Heart left ventricle (tissue), 16 donors: Measurements from ENCODE around the gene SPC24. TPM values are rescaled to one million over a fixed set of nuclear protein-coding genes. Genes with fewer than 3 reads are reported as not detected.

ENCODE experiments used
- ATAC-seq, 4 donors: fragments of 200-7000 bp; cut with Tn5 transposase; one replicate each; pipeline ENCODE4 v1.9.1; 2020 to 2022; ENCODE audit warnings: moderate library complexity in 4 of 4, mild to moderate bottlenecking in 3 of 4, moderate number of reproducible peaks in 1 of 4
- DNase-seq, 5 donors: peaks; one replicate each; pipeline ENCODE4 v3.0.0-alpha.2; 2020
- H3K27ac ChIP-seq, 12 donors: fragments of 200-600 bp; sonication (generic) in 4 of 12; one replicate each; pipeline versions ENCODE4 v1.5.0 to v1.8.0; 2016 to 2022; ENCODE audit warnings: mild to moderate bottlenecking in 2 of 12
- H3K27me3 ChIP-seq, 9 donors: fragments of 200-600 bp; sonication (generic) in 2 of 9; one replicate each; pipeline versions ENCODE4 v1.5.1 to v1.8.0; 2016 to 2022; ENCODE audit warnings: mild to moderate bottlenecking in 3 of 9
- H3K36me3 ChIP-seq, 9 donors: fragments of 200-600 bp; sonication (generic) in 2 of 9; one replicate each; pipeline versions ENCODE4 v1.5.0 to v1.8.0; 2018 to 2022; ENCODE audit warnings: mild to moderate bottlenecking in 2 of 9
- H3K4me1 ChIP-seq, 12 donors: fragments of 200-600 bp; sonication (generic) in 4 of 12; one replicate each; pipeline versions ENCODE4 v1.5.0 to v1.8.0; 2016 to 2022; ENCODE audit warnings: mild to moderate bottlenecking in 3 of 12
- H3K4me3 ChIP-seq, 12 donors: fragments of 200-600 bp; sonication (generic) in 4 of 12; one replicate each; pipeline versions ENCODE4 v1.5.0 to v1.8.0; 2017 to 2022; ENCODE audit warnings: mild to moderate bottlenecking in 9 of 12, moderate library complexity in 4 of 12
- H3K9me3 ChIP-seq, 12 donors: fragments of 200-600 bp; sonication (generic) in 4 of 12; one replicate each; pipeline versions ENCODE4 v1.5.0 to v1.8.0; 2016 to 2022; ENCODE audit warnings: mild to moderate bottlenecking in 1 of 12
- CTCF ChIP-seq, 12 donors: fragments of 200-600 bp; sonication (generic) in 4 of 12; IDR thresholded peaks; one replicate each; pipeline versions ENCODE4 v1.5.0 to v1.8.0; 2018 to 2022; ENCODE audit warnings: antibody characterized with exemption in 12 of 12, mild to moderate bottlenecking in 5 of 12
- POLR2A ChIP-seq, 2 donors: fragments of 450-650 bp; IDR thresholded peaks; one replicate each; pipeline ENCODE4 v1.6.1; 2017; ENCODE audit warnings: antibody characterized with exemption in 2 of 2, mild to moderate bottlenecking in 2 of 2, moderate library complexity in 2 of 2
- WGBS, 4 donors: extraction: QIAGEN DNeasy Blood & Tissue Kit in 2 of 4; methylation state at CpG; one replicate each; pipeline versions ENCODE4 v1.1.5 to v1.1.7; 2013 to 2018; 5-methylcytosine and 5-hydroxymethylcytosine counted together
- intact Hi-C, 10 donors: fragments of 100-400 bp; cut with DNase I; formaldehyde crosslinking; loops; one replicate each; pipeline versions ENCODE4 v1.11.1 to v1.14.2; 2022
- polyA plus RNA-seq, 2 donors: library from polyadenylated mRNA; stranded (reverse); fragments of 200-250 nt; gene quantifications; one replicate each; pipeline ENCODE4 v1.2.3, GENCODE V29; 2013
- total RNA-seq, 9 donors: library from RNA; depleted of rRNA in 2 of 9; stranded (reverse); fragments of >200 nt in 2 of 9; fragmentation: NEBNext Ultra II Directional in 3 of 9; extraction: Animal tissue kit (Norgen Biotek cat#: 25700) in 3 of 9; gene quantifications; one replicate each; pipeline versions ENCODE4 v1.1.0 to v1.2.4, GENCODE V29; 2016 to 2023
- donor health status: ischemic (EF 13 %, LVEDD 7.1; RV severe dilation, severe dysfunction).
- donor health status: healthy with polysubstance abuse.
- donor health status: DM: no; HTN: yes; CAD: no.
- donor health status: DM: no; HTN: no; CAD: no.
- donor health status: ischemic (EF 25% LVEDD 6.9; RV normal size, moderate dysfunction).
- donor health status: ischemic (EF 25% LVEDD 5.7; RV mildly dilated, moderate dysfunction).
- donor health status: healthy.
- donor health status: DM: yes; HTN: yes; CAD: no.
- donor health status: ischemic (EF 35%, LVEDD 5.7; RV mildly dilated, moderate dysfunction).
- donor health status: nonischemic (EF 11% LVEDD 7.7; RV severe dilation, severe dysfunction).
- donor health status: DM: yes; HTN: yes; CAD: no.
- donor health status: PGD.
- donor health status: ischemic (EF 29% LVEDD 5.4; RV normal size, mild dysfunction).
- donor health status: nonischemic (EF 23%, LVEDD 6.1; RV moderate dilation, normal function).

The SPC24 gene
- total and polyA plus RNA-seq, 11 donors: 1.4 to 10.7 (median 4.9) TPM

GRCh38 chr19:11200931-11201330 is 45.3 kb upstream of the SPC24 start:
- 78 to 89% (median 83%) methylated on average over 4 to 9 of the region's 9 CpGs for WGBS, 4 donors
- Histone ChIP-seq H3K4me1 (peaks cover 4 to 59% (median 41%) of the 10 kb centered on the region in 12 donors), H3K4me3 (no peak overlapping the region), H3K27me3 (peaks cover 0 to 6% (median 0%) of the 10 kb centered on the region in 9 donors), H3K9me3 (no peaks in the 10 kb centered on the region), H3K27ac (peak overlapping the region in 6 of 12 donors; percentile 3 to 97 (median 52)), H3K36me3 (peaks cover 0 to 61% (median 32%) of the 10 kb centered on the region in 9 donors)
- ATAC-seq (no peak), DNase-seq (no peak)
- intact Hi-C loops: loop anchor here in 8 of 10 donors (5.0 to 10.0 kb wide), 4 partner anchors 64 to 266 kb away; no protein-coding TSS in a partner anchor
- TF ChIP-seq POLR2A (IDR thresholded peaks at IDR 0.05): no peak
- TF ChIP-seq CTCF (IDR thresholded peaks at IDR 0.05): no peak

- H3K4me3 ChIP-seq: no peak overlapping the region
- no peaks in the 10 kb centered on the region for H3K9me3 ChIP-seq
- DNase-seq (no peak), ATAC-seq (no peak)
- peak overlapping the region in 5 of 12 donors; percentile 88 to 98 (median 93) for H3K27ac ChIP-seq
- TF ChIP-seq POLR2A (IDR thresholded peaks at IDR 0.05) (no peak), CTCF (IDR thresholded peaks at IDR 0.05) (no peak)
- H3K36me3 ChIP-seq: peaks cover 0 to 55% (median 32%) of the 10 kb centered on the region in 9 donors
- H3K27me3 ChIP-seq: peaks cover 0 to 6% (median 0%) of the 10 kb centered on the region in 9 donors
- intact Hi-C loops: loop anchor here in 8 of 10 donors (5.0 to 10.0 kb wide), 4 partner anchors 63 to 265 kb away; no protein-coding TSS in a partner anchor
- peaks cover 8 to 64% (median 48%) of the 10 kb centered on the region in 12 donors for H3K4me1 ChIP-seq
- WGBS, 4 donors: 89 to 91% (median 90%) methylated on average over 15 of the region's 15 CpGs
These were observed 44.5 kb upstream of the SPC24 start for GRCh38 chr19:11200015-11200574.

GRCh38 chr19:11199517-11199916 is 43.9 kb upstream of the SPC24 start:
- peaks cover 0 to 49% (median 32%) of the 10 kb centered on the region in 9 donors for H3K36me3 ChIP-seq
- no peak overlapping the region for H3K4me3 ChIP-seq
- no peak for ATAC-seq
- TF ChIP-seq CTCF (IDR thresholded peaks at IDR 0.05) (no peak), POLR2A (IDR thresholded peaks at IDR 0.05) (no peak)
- no peak for DNase-seq
- H3K27me3 ChIP-seq: peaks cover 0 to 6% (median 0%) of the 10 kb centered on the region in 9 donors
- H3K4me1 ChIP-seq: peaks cover 8 to 64% (median 49%) of the 10 kb centered on the region in 12 donors
- intact Hi-C loops: loop anchor here in 3 of 10 donors (5.0 kb wide), 1 partner anchor 42 kb away; the partner anchor contains the start of gene SPC24 (in 3 of the 3)
- H3K27ac ChIP-seq: peak overlapping the region in 9 of 12 donors; percentile 88 to 100 (median 96)
- 68 to 93% (median 89%) methylated on average over 5 of the region's 5 CpGs for WGBS, 4 donors
- no peaks in the 10 kb centered on the region for H3K9me3 ChIP-seq

GRCh38 chr19:11198769-11199424 is 43.3 kb upstream of the SPC24 start:
- ATAC-seq: no peak
- Histone ChIP-seq H3K4me1 (peaks cover 8 to 63% (median 52%) of the 10 kb centered on the region in 12 donors), H3K27ac (peak overlapping the region in 11 of 12 donors; percentile 86 to 100 (median 95)), H3K9me3 (no peaks in the 10 kb centered on the region), H3K36me3 (peaks cover 0 to 51% (median 38%) of the 10 kb centered on the region in 9 donors), H3K4me3 (no peak overlapping the region), H3K27me3 (peaks cover 0 to 6% (median 0%) of the 10 kb centered on the region in 9 donors)
- no peak for DNase-seq
- 48 to 58% (median 50%) methylated on average over 7 of the region's 7 CpGs for WGBS, 4 donors
- TF ChIP-seq CTCF (IDR thresholded peaks at IDR 0.05): no peak
- TF ChIP-seq POLR2A (IDR thresholded peaks at IDR 0.05): no peak
- intact Hi-C loops: loop anchor here in 3 of 10 donors (5.0 kb wide), 1 partner anchor 42 kb away; the partner anchor contains the start of gene SPC24 (in 3 of the 3)
